IPS DF 19.7 (cell line): ENCODE results near the gene RGPD8.
"Not testable (repeated sequence)": the region's sequence is repeated elsewhere in the genome, so short reads cannot be mapped to it uniquely, and the experiment has no call there.

Experiments
- DNase-seq: peaks from one replicate; pipeline ENCODE4 v3.0.0-alpha.2; 2013; ENCODE audit warnings: low read depth, low spot score

The RGPD8 gene

DNA sequence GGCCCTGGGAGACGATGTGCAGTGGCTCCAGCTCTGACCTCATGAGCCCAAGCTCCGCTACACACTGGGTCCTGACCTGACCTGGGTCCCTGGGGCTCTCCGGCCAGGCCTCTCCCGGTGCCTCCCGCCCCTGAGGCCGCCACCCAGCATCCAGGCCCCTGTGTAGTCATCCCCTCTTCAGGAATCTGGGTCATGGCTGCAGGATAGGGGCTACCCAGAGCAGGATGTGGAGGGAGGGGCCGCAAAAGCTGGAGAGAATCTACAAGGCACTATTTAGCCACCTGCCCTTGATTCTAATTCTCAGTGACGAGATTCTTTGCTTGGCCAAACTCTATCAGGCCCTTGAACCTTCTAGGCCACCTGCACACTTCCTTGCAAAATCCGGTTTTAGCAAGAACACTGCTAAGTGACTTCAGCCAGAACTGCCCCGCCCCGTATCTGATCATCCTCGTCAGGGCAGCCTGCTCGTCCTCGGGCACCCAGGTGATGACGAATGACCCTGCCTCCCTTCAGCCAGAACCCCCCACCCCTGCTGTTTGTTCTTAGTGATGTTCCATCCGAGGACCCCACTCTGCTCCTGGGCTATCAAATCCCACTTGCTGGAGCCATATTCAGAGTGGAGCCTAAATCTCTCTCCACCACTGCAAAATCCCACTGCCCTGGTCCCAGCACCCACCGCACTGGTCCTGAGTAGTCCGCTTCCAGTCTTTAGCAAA lies 2.4 kb upstream of the RGPD8 start:
- not testable (repeated sequence) for DNase-seq

DNA sequence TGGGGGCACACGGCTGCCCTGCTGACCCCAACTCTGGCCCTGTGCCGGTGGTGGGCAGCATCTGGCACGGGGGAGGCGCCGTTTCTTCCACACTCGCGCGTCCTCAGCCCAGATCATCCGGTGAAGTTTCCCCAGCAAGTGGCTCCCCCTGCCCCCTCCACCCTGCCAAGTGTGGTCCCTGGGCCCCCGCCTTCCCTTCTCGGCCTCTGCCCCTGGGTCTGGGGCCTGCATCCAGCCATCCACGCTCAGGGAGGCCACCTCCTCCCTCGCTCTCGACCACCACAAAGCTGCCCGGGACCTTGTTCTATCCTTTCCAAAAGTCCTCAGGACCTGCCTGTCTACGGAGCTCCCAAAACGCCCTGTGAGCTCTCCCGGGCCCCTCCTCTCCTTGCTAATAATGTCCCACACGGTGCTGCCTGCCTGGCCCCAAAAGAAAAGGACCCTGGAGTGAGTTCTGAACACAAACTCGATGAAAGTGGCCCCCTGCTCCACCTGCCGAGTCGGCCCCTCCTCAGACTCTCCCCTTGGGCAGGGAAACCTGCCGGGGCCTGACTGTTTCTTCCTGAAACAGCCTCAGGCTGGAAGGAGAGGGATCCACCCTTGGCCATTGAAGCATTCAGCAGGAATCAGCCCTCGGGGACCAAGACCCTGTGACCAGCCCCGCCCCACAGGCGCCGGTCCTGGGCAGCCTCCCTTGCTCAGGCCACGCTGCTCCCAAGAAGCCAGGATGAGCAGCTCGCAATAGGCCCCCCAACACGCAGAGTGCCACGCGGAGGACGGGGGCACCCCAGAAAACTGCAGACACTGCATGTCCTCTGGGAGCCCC lies 1.7 kb upstream of the RGPD8 start:
- not testable (repeated sequence) for DNase-seq

DNA sequence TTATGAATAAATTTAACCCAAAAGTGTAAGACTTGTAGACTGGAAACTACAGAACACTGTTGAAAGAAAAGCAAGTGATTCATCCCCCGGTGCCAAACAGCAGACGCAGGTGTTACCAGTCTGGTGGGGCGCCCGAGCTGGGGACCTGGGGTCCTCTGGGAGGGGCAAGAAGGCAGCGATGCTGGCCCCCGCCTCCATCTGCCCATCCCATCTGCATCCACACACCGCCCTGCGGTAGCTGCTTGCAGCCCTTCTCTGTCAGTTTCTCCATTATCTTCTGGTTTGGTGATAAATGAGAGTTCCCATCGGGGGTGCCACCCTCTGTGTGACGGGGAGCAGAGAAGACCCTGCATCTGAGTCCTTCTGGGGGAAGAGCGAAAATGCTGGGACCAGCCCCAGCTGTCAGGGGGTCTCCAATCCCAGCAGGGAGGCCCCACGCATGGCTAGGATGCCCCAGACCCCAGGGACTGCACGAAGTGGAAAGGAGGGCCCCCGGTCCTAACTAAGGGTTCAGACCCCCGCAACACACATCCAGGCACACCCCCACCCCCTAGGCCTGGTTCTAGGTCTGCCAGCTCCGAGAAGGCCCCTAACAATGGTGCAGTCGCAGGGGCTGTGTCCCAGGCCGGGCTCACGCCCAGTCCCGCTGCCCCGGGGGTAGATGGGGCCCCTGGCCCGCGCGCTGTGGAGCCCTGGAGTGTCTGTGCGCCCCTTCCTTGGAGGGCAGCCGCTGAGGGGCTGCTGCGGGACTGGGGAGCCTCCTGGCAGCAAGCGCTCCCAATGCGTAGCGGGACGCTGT lies 686 bp upstream of the RGPD8 start:
- no peak for DNase-seq

DNA sequence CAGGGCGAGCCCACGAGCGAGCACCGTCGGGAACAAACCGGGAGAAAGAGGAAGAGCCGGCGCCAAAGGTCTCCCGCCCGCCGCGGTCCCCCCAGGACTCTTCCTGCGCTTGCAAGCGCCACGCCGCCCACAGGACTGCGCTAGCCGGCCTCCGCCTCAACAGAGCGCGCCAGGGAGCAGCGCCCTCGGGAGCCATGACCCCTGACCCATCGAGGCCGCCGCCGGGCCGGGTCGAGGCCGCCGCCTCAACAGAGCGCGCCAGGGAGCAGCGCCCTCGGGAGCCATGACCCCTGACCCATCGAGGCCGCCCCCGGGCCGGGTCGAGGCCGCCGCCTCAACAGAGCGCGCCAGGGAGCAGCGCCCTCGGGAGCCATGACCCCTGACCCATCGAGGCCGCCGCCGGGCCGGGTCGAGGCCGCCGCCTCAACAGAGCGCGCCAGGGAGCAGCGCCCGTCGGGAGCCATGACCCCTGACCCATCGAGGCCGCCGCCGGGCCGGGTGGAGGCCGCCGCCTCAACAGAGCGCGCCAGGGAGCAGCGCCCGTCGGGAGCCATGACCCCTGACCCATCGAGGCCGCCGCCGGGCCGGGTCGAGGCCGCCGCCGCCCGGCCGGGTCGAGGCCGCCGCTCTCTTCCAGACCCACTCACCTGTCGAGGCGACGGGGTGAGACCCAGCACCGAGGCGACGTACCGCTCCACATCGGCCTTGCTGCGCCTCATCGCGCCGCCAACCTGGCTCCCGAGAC lies 538 bp downstream of the RGPD8 start:
- not testable (repeated sequence) for DNase-seq

DNA sequence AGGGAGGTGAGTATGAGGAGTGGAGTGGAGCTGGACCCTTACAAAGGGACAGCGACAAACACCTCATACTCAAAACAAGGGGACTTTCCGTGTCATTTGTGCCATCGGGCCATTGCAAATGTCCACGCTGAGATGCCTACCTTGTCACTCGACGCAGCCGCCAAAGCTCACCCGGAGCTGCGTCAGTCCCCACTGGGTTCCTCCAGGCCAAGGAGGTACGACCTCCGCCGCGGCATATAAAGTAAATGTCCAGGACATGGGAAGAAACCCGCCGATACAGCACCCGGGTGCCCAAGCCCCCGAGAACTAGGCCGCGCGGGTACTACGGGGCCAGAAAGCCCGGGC lies 1.1 kb downstream of the RGPD8 start:
- not testable (repeated sequence) for DNase-seq

DNA sequence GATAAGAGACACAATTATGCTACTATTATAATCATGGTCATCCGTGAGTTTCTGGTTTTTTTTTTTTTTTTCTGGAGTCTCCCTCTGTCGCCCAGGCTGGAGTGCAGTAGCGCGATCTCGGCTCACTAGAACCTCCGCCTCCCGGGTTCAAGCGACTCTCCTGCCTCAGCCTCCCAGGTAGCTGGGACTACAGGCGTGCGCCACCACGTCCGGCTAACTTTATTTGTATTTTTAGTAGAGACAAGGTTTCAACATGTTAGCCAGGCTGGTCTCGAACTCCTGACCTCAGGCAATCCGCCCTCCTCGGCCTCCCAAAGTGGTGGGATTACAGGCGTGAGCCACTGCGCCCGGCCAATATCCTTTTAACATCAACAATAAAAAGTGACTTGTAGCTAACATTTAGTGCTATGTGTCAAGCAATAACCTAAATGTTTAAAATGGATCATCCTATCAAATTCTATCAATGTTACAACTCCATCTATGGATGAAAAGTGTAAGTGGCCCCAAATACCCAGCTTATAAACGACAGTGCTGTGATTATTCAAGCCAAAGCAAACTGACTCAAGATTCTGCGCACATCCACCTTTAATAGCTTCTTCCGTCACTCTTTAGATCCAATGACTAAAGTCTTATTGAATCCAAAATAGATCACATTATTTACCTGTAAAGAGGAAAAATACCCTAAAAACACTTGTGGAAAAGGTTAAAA lies 1.7 kb downstream of the RGPD8 start:
- not testable (repeated sequence) for DNase-seq

DNA sequence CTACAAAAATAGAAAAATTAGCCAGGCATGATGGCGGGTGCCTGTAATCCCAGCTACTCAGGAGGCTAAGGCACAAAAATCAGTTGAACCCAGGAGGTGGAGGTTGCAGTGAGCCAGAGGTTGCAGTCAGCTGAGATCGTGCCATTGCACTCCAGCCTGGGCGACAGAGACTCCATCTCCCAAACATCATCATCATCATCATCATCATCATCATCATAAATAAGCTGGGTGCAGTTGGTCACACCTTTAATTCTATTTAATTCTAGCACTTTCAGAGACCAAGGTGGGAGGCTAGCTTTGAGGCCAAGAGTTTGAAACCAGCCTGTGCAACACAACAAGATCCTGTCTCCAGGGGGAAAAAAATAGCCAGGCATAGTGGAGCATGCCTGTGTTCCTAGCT lies 8.9 kb downstream of the RGPD8 start:
- not testable (repeated sequence) for DNase-seq

DNA sequence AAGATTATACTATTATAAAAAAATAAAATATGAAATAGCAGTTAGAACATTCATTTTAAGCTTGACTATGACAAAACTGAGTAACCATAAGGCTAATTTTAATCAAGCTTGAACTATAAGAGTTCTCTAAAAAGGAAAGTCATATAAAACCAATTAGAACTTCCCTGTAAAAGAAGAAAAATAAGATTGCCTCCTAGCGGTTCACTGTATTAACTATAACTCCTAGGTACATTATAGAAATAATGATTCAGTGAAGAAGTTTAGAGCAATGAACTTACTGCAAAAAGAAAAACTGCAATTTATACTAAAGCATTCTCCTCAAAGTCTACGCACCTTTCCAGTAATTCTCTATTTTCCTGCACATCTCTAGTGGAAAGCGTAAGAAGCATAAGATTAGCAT lies 16.6 kb downstream of the RGPD8 start:
- not testable (repeated sequence) for DNase-seq

DNA sequence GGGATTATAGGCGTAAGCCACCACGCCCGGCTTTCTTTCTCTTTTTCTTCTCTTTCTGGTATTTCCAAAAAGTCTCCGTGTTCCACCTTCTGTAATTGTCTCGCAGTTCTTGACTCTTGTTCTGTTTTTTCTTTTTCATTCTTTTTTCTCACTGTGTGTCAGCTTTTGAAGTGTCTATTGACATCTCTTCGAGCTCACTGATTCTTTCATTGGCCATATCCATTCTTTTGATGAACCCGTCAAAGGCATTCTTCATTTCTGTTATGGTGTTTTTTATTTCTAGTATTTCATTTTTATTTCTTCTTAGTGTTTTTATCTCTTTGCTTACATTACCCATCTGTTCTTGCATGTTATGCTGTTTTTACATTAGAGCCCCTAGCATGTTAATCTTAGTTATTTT lies 73.4 kb downstream of the RGPD8 start:
- not testable (repeated sequence) for DNase-seq

DNA sequence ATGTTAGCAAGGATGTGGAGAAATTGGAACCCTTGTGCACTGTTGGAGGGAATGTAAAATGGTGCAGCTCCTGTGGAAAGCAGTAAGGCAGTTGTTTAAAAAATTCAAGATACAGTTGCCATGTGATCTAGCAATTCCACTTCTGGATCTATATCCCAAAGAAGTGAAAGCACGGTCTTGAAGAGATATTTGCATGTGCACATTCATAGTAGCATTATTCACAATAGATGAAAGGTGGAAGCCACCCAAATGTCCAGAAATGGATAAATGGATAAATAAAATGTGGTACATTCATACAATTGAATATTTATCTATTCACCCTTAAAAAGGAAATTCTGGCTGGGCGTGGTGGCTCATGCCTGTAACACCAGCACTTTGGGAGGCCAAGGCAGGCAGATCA lies 79.1 kb downstream of the RGPD8 start:
- DNase-seq, result not testable (repeated sequence)

DNA sequence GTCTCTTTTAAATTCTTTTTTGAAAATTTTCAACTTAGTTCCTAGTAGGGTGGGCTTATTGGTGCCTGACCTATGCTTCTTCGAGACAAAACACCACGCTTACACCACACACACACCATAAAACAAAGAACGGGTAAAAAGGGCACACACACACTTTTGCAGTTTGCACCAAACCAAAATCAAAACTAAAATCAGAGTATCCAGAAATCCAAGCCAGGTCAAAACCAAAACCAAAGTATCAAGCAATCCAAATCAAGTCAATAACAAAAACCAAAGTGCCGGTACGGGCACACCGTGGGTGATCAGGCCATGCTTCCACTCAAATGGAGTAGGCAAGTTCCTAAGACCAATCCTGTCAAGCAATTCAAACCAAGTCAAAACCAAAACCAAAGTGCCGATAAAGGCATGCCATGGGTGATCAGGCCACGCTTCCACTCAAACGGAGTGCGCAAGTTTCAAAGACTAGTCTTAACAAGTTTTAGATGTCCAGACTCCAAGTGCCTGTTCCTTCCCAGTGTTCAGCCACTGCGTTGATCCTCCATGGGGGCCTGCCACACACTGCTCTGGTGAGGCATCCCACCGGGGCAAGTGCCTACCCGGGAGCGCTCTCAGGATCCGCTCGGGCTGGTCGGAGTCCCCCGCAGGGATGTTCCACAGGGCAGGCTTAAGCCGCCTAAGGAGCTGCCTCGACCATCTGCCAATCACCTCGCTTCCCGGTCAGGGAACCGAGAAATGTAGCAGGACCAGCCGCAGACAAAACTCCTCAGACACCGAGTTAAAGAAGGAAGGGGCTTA lies 80.4 kb downstream of the RGPD8 start:
- DNase-seq, result not testable (repeated sequence)

DNA sequence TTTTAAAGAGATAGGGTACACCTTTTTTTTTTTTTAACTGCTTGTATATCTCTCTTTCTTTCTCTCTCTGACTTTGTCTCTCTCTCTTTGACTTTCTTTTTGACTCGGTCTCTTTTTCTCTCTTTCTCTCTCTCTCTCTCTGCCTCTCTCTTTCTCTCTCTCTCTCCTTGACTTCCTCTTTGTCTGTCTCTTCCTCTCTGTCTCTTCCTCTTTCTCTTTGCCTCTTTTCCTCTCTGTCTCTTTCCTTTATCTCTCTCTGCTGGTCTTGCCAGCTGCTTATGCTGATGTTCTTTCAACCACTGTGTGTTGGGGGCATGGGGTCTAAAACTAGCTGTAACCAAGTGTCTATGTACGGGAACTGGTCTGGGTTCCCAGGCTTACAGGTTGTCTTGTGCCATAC lies 81.2 kb downstream of the RGPD8 start:
- not testable (repeated sequence) for DNase-seq

DNA sequence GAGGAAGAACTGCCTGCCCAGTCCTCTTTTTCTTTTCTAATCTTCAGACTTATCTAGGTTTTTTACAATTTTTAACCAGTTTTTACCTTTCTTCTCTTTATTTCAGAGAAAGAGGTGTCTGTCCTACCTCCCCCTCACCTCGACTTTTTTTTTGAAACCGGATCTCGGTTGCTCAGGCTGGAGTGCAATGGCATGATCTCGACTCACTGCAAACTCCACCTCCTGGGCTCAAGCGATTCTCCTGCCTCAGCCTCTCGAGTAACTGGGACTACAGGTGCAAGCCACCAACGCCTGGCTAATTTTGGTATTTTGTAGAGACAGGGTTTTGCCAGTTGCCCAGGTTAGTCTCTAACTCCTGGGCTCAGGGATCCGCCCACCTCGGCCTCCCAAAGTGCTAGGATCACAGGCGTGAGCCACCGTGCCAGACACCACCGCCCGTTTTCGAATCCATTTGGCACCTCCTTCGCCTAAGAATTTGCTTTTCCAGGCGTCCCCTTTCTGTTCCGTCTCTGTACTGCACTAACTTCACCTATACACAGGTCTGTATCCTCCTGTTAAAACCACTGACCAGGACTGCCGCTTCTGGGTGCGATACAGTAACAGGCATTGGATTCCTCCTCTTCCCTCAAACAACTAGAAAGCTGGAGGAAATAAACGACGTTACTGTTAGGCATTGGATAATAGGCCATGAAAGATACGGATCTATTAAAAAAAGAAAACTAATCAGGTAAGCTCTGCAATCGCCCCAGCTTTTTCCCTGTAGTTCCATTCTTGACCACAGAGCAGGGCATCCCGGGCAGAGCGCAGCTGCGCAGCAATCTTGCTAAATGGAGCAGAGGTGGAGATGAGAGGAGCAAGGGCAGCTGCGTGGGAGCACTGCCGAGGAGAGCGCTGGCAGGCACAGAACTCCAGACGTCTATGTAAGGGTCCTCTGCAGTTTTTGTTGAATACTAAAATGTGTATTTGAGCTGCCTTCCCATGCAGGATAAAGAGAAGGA lies 88.1 kb downstream of the RGPD8 start:
- no peak for DNase-seq

DNA sequence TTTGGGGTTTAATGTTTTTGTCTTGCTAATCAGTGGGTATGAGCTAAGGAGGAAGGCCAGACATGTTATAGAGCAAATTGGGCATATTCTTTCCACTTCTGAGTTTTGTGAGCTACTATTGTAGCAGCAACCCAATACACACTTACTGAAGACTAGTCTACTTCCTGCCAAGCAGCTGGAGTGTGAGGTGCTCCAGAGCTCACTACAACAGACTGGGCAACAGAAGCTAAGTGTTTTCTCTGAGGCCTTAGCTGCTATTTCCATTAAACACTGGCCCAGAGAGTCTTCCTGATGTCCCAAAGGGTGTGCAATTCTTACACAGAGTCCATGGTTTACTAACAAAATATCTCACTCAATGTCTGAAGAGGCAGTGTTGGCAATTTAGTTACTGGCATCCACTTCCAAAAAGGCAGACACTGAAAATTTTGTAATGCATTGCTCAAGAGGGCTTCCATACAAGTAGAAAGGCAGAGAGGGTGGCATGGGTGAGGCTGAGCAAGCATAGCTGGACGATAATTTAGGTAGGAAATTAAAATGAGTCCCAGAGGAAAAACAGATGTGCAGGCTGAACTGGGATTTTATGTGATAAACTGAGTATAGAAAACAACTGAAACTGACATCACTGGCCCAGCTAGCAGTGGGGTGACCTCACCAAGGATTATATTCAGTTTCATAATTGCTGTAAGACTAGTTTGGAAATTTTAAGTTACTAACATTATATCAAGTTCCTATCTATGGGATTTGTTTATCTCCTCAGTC lies 89.4 kb downstream of the RGPD8 start:
- no peak for DNase-seq

DNA sequence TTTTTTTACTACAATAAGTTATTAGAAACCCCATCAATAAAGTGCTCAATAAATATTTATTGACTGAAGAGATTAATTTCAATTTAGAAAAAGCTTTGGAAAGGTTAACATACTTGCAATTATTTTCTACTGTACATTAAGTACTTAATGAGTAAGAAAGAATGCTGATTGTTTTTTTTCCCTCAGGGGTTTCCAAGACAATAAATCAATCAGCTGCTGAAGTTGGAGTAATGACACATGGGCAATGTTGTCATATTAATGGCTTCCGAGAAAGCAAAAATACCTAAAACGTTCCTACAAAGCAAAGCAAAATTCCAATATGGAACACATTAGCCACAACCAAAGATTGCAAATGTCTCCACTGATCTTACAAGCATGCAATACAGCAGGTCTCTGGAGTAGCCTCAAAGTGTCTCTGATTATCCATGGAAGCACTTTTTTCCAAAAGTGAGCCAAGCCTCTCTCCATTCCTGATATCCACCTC lies 91.3 kb downstream of the RGPD8 start:
- no peak for DNase-seq

DNA sequence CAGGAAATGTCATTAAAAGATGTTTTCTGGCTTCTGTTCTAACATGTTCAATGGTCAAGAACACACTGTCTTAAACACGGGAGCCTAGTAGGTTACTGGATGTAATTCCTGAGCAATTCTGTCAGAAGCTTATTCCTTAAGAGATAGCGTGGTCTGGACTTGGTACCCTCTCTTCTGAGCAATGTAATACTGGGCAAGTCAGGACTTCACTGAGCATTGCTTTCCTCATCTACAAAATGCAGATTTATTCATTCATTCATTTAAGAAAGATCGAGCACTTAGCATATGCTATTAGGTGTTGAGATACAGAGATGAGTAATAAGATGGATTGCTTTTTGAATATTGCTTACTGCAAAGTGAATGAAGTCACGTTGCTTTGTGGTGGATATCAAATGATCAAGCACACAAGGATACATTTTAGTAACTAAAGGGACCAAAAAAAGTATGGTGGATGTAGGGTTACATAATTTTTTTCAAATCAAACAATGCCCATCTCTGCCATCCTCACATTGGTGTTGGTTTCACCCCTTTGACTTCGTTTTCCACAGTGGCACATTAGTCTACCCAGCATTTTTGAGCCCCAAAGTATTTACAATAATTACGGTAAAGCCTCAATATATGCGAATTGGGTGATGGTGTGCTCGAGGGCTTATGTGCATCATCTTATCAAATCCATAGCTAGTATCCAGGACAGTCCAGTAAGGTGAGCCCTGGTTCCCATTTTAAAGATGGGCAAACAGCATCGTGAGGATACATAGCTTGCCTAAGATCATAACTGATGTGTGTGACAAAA lies 92.8 kb downstream of the RGPD8 start:
- no peak for DNase-seq

DNA sequence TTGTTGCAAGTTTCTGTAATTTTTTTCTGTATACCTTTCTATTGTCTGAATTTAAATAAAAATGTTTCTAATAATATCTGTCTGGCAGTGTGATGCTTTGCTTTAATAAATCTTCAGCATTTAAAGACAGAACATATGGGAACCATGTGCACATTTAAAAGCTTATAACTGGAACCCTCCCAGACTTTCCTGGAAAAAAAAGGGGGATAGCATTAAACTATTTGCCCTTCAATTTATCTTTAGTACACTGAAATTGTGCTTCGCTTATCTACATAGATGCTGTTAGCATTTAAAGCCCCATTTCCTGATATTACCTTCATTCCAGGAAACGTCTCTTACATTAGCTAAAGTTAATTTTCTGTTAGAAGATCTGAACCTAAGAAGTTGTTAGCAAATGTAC lies 93.5 kb downstream of the RGPD8 start:
- no peak for DNase-seq
